Retinal pigment epithelial cell (primary cell): ENCODE results near the gene SLC12A5.

Experiments used
- DNase-seq: peaks from one replicate; pipeline ENCODE4 v3.0.0-alpha.2; 2010; ENCODE audit warnings: low read depth
- H3K4me3 ChIP-seq: 2 replicates; pipeline ENCODE4 v1.5.1; 2011; ENCODE audit warnings: mild to moderate bottlenecking, low read length, control low read depth, moderate library complexity
- TF ChIP-seq, protein P1 (sequence below): conservative IDR thresholded peaks from 2 replicates; pipeline ENCODE4 v1.5.1; 2011; ENCODE audit warnings: low read depth, low read length, control low read depth, inconsistent platforms

The SLC12A5 gene

DNA sequence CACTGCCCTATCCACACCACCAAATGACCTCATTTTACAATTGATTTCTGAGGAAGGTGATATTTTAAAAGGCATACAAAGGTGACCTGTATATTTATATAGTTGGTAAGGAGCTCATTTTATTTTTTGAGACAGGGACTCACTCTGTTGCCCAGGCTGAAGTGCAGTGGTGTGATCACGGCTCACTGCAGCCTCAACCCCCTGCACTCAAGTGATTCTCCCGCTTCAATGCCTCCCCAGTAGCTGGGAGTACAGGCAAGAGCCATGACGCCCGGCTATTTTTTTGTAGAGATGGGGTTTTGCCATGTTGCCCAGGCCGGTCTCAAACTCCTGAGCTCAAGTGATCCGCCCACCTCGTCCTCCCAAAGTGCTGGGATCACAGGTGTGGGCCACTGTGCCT lies 47.8 kb downstream of the SLC12A5 start:
- H3K4me3 ChIP-seq: no peak overlapping the region
- DNase-seq: no peak
- TF ChIP-seq, protein P1, sequence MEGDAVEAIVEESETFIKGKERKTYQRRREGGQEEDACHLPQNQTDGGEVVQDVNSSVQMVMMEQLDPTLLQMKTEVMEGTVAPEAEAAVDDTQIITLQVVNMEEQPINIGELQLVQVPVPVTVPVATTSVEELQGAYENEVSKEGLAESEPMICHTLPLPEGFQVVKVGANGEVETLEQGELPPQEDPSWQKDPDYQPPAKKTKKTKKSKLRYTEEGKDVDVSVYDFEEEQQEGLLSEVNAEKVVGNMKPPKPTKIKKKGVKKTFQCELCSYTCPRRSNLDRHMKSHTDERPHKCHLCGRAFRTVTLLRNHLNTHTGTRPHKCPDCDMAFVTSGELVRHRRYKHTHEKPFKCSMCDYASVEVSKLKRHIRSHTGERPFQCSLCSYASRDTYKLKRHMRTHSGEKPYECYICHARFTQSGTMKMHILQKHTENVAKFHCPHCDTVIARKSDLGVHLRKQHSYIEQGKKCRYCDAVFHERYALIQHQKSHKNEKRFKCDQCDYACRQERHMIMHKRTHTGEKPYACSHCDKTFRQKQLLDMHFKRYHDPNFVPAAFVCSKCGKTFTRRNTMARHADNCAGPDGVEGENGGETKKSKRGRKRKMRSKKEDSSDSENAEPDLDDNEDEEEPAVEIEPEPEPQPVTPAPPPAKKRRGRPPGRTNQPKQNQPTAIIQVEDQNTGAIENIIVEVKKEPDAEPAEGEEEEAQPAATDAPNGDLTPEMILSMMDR: no peak

DNA sequence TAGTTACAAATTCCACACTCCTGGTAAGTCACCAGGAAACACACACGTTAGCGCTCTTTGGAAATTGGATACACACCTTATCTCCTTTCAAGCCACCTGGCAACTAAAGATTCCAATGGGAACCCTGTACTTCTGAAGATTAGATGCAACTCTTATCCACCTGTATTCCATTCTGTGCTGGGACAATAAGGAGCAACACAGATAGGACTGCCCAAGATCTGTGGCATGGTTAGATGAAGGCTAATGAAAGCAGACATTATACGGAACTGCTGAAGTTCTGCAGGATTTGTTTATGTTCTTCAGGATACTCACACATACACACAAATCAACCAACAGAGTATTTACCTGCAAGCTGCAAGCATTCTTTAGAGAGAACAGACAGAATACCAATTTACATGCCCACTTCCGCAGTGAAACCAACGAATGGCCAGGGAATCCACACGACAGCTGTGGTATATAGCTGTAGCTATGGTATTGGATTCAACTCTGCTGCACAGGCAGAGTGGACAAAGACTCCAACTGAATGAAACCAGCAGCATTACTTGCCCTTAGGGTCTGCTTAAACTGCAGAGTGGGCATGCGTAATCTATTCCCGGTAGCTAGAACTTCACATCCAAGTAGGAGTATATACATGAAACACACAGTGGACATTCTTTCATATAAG lies 48.8 kb downstream of the SLC12A5 start:
- no peak overlapping the region for H3K4me3 ChIP-seq
- DNase-seq: no peak
- TF ChIP-seq, protein P1: no peak

- no peak overlapping the region for H3K4me3 ChIP-seq
- TF ChIP-seq, protein P1: no peak
- DNase-seq: no peak
Measured at GRCh38 chr20:46078954-46079353, 49.9 kb downstream of the SLC12A5 start.

DNA sequence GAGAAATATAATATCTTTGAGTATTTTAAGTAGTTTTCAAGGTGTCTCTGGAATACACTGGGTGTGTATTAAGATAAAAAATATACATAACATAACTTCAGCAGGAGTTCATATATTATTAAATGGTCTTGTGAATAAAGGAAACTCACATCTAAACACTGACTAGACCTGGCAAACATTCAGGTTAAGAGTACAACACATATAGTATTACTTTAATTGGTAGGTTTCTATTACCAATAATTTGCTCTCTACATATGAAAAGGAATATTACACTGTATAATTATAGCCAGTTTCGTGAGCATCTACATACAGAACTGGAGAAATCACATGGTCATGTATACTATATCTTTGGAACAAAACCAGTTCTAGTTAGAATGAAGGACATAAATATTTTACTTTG lies 52.1 kb downstream of the SLC12A5 start:
- DNase-seq: no peak
- no peak overlapping the region for H3K4me3 ChIP-seq
- TF ChIP-seq, protein P1: no peak

DNA sequence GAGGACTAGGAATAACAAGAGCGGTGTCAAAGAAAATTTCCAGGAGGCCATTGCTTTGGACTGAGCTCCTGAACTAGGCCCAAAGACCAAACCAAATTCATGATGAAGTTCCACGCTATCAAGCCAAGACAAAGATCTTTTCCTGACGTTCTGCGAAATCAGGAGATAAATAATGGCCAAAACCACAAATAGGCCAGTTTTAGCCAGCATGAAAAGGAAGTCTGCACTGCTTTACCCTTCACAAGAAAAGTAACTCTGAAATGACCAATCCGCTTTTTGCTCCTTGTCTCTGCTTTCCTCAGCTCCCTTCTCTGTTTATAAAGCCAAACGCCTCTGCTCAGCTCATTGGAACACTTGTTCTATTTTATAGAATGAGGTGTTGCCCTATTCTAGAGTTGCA lies 54.1 kb downstream of the SLC12A5 start:
- TF ChIP-seq, protein P1: no peak
- no peak for DNase-seq

GRCh38 chr20:46083531-46084061 lies 54.6 kb downstream of the SLC12A5 start:
- H3K4me3 ChIP-seq: no peak overlapping the region
- DNase-seq: no peak
- TF ChIP-seq, protein P1: no peak

More for the DNA sequence above, 54.1 kb downstream of the SLC12A5 start:
- no peak overlapping the region for H3K4me3 ChIP-seq

DNA sequence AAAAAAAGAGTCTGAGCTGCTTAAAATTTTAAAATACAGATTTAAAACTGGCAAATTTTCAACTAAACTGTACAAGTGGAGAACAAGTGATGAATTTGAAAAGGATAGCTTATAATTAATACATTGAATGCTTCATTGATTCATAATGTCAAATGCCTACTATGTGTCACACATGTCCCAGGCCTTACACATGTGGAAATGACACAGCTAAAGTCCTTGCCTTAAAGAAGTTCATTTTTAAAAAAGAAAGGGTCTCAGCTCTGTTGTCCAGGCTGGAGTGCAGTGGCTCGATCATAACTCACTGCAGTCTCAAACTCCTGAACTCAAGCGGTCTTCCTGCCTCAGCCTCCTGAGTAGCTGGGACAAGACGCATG lies 55.8 kb downstream of the SLC12A5 start:
- H3K4me3 ChIP-seq: no peak overlapping the region
- TF ChIP-seq, protein P1: no peak
- DNase-seq: no peak
